Hematopoietic multipotent progenitor cell treated with erythropoietin and hydrocortisone succinate and interleukin-3 and kit ligand, for 15 days (in vitro differentiated cells): Measurements from ENCODE around the gene MTAP.

Source experiments
- DNase-seq: peaks from one replicate; pipeline ENCODE4 v3.0.0-alpha.2; 2015; ENCODE audit warnings: low spot score

MTAP gene

GRCh38 chr9:21804791-21805190 lies 2.4 kb downstream of the MTAP start:
- DNase-seq = no peak

- no peak for DNase-seq
Measured at GRCh38 chr9:21806644-21807043, 4.2 kb downstream of the MTAP start.

- no peak for DNase-seq
Measured at GRCh38 chr9:21810388-21810787, 8.0 kb downstream of the MTAP start.

GRCh38 chr9:21810881-21811280 lies 8.4 kb downstream of the MTAP start:
- DNase-seq = no peak

GRCh38 chr9:21811914-21812313 lies 9.5 kb downstream of the MTAP start:
- no peak for DNase-seq

GRCh38 chr9:21812415-21812814 lies 10.0 kb downstream of the MTAP start:
- DNase-seq = no peak

- DNase-seq = peak; percentile 74
Measured at GRCh38 chr9:21812946-21813568, 10.6 kb downstream of the MTAP start.

- peak; percentile 75 for DNase-seq
Measured at GRCh38 chr9:21813575-21814473, 11.4 kb downstream of the MTAP start.

GRCh38 chr9:21815643-21816042 lies 13.2 kb downstream of the MTAP start:
- no peak for DNase-seq

GRCh38 chr9:21817176-21817575 lies 14.7 kb downstream of the MTAP start:
- no peak for DNase-seq

- DNase-seq = no peak
Measured at GRCh38 chr9:21825637-21826036, 23.2 kb downstream of the MTAP start.

- DNase-seq = no peak
Measured at GRCh38 chr9:21828853-21829410, 26.5 kb downstream of the MTAP start.

- DNase-seq = no peak
Measured at GRCh38 chr9:21830589-21830988, 28.2 kb downstream of the MTAP start.

GRCh38 chr9:21831841-21832509 lies 29.5 kb downstream of the MTAP start:
- DNase-seq = no peak

GRCh38 chr9:21833090-21833801 lies 30.8 kb downstream of the MTAP start:
- no peak for DNase-seq

- DNase-seq = no peak
Measured at GRCh38 chr9:21835121-21835520, 32.7 kb downstream of the MTAP start.

GRCh38 chr9:21836437-21837161 lies 34.2 kb downstream of the MTAP start:
- DNase-seq = no peak

- no peak for DNase-seq
Measured at GRCh38 chr9:21837501-21837900, 35.1 kb downstream of the MTAP start.

- no peak for DNase-seq
Measured at GRCh38 chr9:21840647-21841046, 38.2 kb downstream of the MTAP start.

- DNase-seq = no peak
Measured at GRCh38 chr9:21841133-21841532, 38.7 kb downstream of the MTAP start.

GRCh38 chr9:21848615-21849014 lies 46.2 kb downstream of the MTAP start:
- DNase-seq = no peak
